Esophagus squamous epithelium (tissue), 4 donors: ENCODE results near the gene CEP135.

Experiments used
- CTCF ChIP-seq, 6 experiments: fragments of 450-650 bp in 4 of 6; fragments of 200-600 bp in 2 of 6; sonication (generic) in 2 of 6; IDR thresholded peaks; one replicate each; pipeline ENCODE4 v1.5.1; 2016 to 2019; ENCODE audit warnings: antibody characterized with exemption in 6 of 6, mild to moderate bottlenecking in 4 of 6, moderate library complexity in 4 of 6
- POLR2A ChIP-seq, 4 donors: fragments of 450-650 bp; IDR thresholded peaks; one replicate each; pipeline ENCODE4 v1.6.1; 2017; ENCODE audit warnings: antibody characterized with exemption in 4 of 4, mild to moderate bottlenecking in 4 of 4, moderate library complexity in 3 of 4

DNA sequence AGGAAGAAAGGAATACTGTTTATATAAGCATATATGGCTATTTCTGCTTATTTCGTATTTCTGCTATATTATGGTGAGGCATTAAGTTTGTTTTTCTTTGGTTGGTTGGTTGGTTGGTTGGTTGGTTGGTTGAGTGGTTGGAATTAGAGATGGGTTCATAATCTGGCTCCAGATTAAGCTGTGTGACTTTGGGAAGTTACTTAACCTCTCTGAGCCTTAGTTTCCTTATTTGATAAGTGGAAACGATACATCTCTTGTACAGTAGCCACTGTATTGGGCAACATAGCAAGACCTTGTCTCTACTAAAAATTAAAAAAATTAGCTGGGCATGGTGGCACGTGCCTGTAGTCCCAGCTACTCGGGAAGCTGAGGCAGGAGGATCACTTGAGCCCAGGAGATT is 46.1 kb upstream of the CEP135 start:
- no peak for TF ChIP-seq POLR2A (IDR thresholded peaks at IDR 0.05)
- TF ChIP-seq CTCF (IDR thresholded peaks at IDR 0.05), result no peak
